Measurements from ENCODE around the gene SLC22A31.

GRCh38 chr16:89248196-89248982, 48.1 kb upstream of the SLC22A31 start:
- no peak for TF ChIP-seq GATA3 (IDR thresholded peaks at IDR 0.05; ENCODE audit: low read depth, low read length)
- TF ChIP-seq GATA2 (IDR thresholded peaks at IDR 0.05; ENCODE audit: low read depth, low read length): no peak

Measured in SH-SY5Y (cell line).